Measurements from ENCODE around the gene NID1.
A peak's percentile ranks its signal among the peaks of the same experiment; 100 is the strongest.

- TF ChIP-seq, protein P1, sequence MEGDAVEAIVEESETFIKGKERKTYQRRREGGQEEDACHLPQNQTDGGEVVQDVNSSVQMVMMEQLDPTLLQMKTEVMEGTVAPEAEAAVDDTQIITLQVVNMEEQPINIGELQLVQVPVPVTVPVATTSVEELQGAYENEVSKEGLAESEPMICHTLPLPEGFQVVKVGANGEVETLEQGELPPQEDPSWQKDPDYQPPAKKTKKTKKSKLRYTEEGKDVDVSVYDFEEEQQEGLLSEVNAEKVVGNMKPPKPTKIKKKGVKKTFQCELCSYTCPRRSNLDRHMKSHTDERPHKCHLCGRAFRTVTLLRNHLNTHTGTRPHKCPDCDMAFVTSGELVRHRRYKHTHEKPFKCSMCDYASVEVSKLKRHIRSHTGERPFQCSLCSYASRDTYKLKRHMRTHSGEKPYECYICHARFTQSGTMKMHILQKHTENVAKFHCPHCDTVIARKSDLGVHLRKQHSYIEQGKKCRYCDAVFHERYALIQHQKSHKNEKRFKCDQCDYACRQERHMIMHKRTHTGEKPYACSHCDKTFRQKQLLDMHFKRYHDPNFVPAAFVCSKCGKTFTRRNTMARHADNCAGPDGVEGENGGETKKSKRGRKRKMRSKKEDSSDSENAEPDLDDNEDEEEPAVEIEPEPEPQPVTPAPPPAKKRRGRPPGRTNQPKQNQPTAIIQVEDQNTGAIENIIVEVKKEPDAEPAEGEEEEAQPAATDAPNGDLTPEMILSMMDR (IDR thresholded peaks at IDR 0.05 in 8 of 11, conservative IDR thresholded peaks at IDR 0.05 in 3 of 11): no peak
- peak in 2 of 3 donors; percentile 51 to 52 for TF ChIP-seq POLR2AphosphoS5 (IDR thresholded peaks at IDR 0.05)
- no peak for TF ChIP-seq POLR2A (IDR thresholded peaks at IDR 0.05)
These were observed 121.2 kb downstream of the NID1 start for GRCh38 chr1:235943581-235944114.

All from spleen (tissue), 7 donors.